HPDE6-E6E7 (cell line): ENCODE data around the gene BDNF.
"Not testable (repeated sequence)": the region's sequence is repeated elsewhere in the genome, so short reads cannot be mapped to it uniquely, and the experiment has no call there.

Experiments used
- DNase-seq: peaks from one replicate; pipeline ENCODE4 v3.0.0; 2011; ENCODE audit warnings: missing footprints; ENCODE audit errors: extremely low spot score

The BDNF gene

GRCh38 chr11:27665508-27666101, 34.6 kb downstream of the BDNF start:
- not testable (repeated sequence) for DNase-seq

GRCh38 chr11:27663326-27663725, 36.9 kb downstream of the BDNF start:
- no peak for DNase-seq

GRCh38 chr11:27660171-27660570, 40.1 kb downstream of the BDNF start:
- DNase-seq, result no peak

GRCh38 chr11:27658535-27659236, 41.6 kb downstream of the BDNF start:
- no peak for DNase-seq

GRCh38 chr11:27656806-27657483, 43.3 kb downstream of the BDNF start:
- DNase-seq, result no peak

- DNase-seq, result no peak
Observed at GRCh38 chr11:27656320-27656719, 43.9 kb downstream of the BDNF start.

- DNase-seq, result no peak
Observed at GRCh38 chr11:27653990-27654758, 46.1 kb downstream of the BDNF start.

GRCh38 chr11:27651711-27652110, 48.5 kb downstream of the BDNF start:
- no peak for DNase-seq

GRCh38 chr11:27650988-27651387, 49.3 kb downstream of the BDNF start:
- DNase-seq, result no peak

- no peak for DNase-seq
Observed at GRCh38 chr11:27649800-27650199, 50.5 kb downstream of the BDNF start.

GRCh38 chr11:27648840-27649239, 51.4 kb downstream of the BDNF start:
- no peak for DNase-seq

- no peak for DNase-seq
Observed at GRCh38 chr11:27646051-27646818, 54.0 kb downstream of the BDNF start.

GRCh38 chr11:27642954-27643353, 57.3 kb downstream of the BDNF start:
- no peak for DNase-seq

- no peak for DNase-seq
Observed at GRCh38 chr11:27640954-27641353, 59.3 kb downstream of the BDNF start.

- DNase-seq, result peak; percentile 21
Observed at GRCh38 chr11:27635567-27636037, 64.7 kb downstream of the BDNF start.

GRCh38 chr11:27634776-27635175, 65.5 kb downstream of the BDNF start:
- DNase-seq, result not testable (repeated sequence)

- not testable (repeated sequence) for DNase-seq
Observed at GRCh38 chr11:27634282-27634681, 66.0 kb downstream of the BDNF start.

- not testable (repeated sequence) for DNase-seq
Observed at GRCh38 chr11:27629023-27629422, 71.2 kb downstream of the BDNF start.

- DNase-seq, result no peak
Observed at GRCh38 chr11:27627979-27628378, 72.3 kb downstream of the BDNF start.

GRCh38 chr11:27626938-27627586, 73.2 kb downstream of the BDNF start:
- DNase-seq, result no peak
